Measurements from ENCODE around the gene RELB. TPM values are rescaled to one million over a fixed set of nuclear protein-coding genes. Genes with fewer than 3 reads are reported as not detected.

Gene RELB
- polyA plus RNA-seq, 1 donor: 8.4 TPM

DNA sequence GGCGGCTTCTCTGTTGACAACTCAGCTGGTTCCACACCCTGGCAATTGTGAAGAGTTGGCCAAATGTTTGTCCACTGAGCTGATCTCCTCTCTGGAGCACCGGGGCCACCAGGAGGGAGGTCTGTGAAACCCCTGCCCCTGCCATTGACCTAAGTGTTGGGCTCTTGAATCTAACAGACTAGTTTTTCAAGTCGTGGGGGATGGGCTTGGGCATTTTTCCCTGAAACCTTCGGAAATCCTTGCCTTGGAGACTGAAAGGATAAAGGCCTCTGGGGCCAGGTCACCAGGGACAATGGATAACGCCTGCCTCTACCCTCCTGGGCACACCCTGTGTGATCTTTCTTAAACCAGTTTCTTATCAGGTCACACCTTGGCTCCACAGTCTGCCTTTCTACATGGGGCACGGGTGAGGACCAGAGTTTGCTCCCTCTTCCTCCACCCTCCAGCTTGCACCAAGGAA is 78.7 kb downstream of the RELB start:
- H3K4me3 ChIP-seq (ENCODE audit: low read length): peak overlapping the region; percentile 97

DNA sequence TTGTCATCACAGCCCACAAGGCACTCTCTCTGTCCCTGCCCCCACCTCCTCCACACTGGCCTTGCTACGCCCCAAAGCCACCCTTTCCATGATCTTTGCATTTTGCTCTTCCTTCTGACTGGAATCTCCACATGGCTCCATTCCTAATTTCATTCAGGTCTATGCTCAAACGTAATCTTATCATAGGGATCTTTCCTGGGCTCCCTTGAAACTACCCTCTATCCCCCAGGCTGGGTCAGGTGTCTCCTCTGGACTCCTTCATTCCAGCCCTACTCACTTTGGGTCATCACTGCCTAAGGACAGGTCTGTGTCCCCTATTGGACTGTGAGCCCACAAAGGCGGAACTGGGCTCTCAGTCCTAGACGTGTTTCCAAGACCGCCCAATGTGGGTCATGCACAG is 80.9 kb downstream of the RELB start:
- no peaks in the 10 kb centered on the region for H3K9me3 ChIP-seq (ENCODE audit: control insufficient read depth, low read depth, low read length)
- no CpG with 5 or more reads among the region's 5 CpGs for WGBS (ENCODE audit: insufficient coverage, low lambda C conversion rate)
- no peak for DNase-seq
- H3K4me3 ChIP-seq (ENCODE audit: low read length): no peak overlapping the region
- H3K27ac ChIP-seq (ENCODE audit: low read length): no peak overlapping the region
- H3K4me1 ChIP-seq (ENCODE audit: control insufficient read depth, insufficient read depth, low read length): peaks cover 21% of the 10 kb centered on the region
- no peaks in the 10 kb centered on the region for H3K27me3 ChIP-seq (ENCODE audit: control insufficient read depth, insufficient read depth, low read length)
- H3K36me3 ChIP-seq (ENCODE audit: control insufficient read depth, insufficient read depth, low read length): peaks cover 27% of the 10 kb centered on the region

More for the DNA sequence above, 78.7 kb downstream of the RELB start:
- DNase-seq: peak in 1 of 2 donors; percentile 75
- WGBS (ENCODE audit: insufficient coverage, low lambda C conversion rate): no CpG with 5 or more reads among the region's 6 CpGs
- Histone ChIP-seq H3K36me3 (ENCODE audit: control insufficient read depth, insufficient read depth, low read length) (peaks cover 14% of the 10 kb centered on the region), H3K9me3 (ENCODE audit: control insufficient read depth, low read depth, low read length) (no peaks in the 10 kb centered on the region), H3K27me3 (ENCODE audit: control insufficient read depth, insufficient read depth, low read length) (no peaks in the 10 kb centered on the region), H3K4me1 (ENCODE audit: control insufficient read depth, insufficient read depth, low read length) (peaks cover 32% of the 10 kb centered on the region), H3K27ac (ENCODE audit: low read length) (peak overlapping the region; percentile 49)

DNA sequence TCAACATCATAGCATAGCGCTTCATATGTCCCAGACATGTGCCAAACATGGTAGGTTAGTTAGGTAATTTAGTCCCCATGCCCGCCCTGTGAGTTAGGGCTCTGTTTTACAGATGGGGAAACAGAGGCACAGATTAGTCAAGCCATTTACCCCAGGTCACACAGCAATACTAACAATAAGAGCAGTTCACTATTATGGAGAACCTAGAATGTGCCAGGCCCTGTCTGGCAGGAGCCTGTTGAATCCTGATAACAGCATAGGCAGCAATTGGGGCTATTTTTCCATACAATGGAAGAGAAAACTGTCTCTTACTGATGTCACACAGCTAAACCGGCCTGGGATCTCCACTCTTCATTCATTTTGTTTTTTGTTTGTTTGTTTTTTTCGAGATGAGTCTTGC is 85.2 kb downstream of the RELB start:
- Histone ChIP-seq H3K36me3 (ENCODE audit: control insufficient read depth, insufficient read depth, low read length) (peaks cover 39% of the 10 kb centered on the region), H3K9me3 (ENCODE audit: control insufficient read depth, low read depth, low read length) (no peaks in the 10 kb centered on the region), H3K27ac (ENCODE audit: low read length) (no peak overlapping the region), H3K4me1 (ENCODE audit: control insufficient read depth, insufficient read depth, low read length) (peaks cover 12% of the 10 kb centered on the region), H3K4me3 (ENCODE audit: low read length) (no peak overlapping the region), H3K27me3 (ENCODE audit: control insufficient read depth, insufficient read depth, low read length) (no peaks in the 10 kb centered on the region)
- DNase-seq: no peak
- WGBS (ENCODE audit: insufficient coverage, low lambda C conversion rate): 75% methylated on average over 1 of the region's 4 CpGs

DNA sequence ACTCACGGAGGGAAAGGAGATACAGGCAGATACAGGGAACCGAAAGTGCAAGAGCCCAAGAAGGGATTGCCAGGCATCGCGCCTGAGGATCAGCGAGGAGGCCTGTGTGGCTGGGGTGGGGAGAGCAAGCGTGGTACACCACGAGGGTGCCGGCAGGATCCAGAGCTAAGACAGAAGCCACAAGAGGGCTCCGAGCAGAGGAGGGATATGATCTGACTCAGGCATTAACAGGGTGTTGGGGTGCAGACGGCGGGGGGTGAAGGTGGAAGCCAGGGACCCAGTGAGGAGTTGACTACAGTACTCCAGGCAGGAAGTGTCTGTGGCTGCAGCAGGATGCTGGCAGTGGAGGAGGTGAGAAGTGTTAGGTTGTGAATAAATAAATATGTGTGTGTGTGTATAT is 86.3 kb downstream of the RELB start:
- no peak for DNase-seq
- WGBS (ENCODE audit: insufficient coverage, low lambda C conversion rate): no CpG with 5 or more reads among the region's 11 CpGs
- peaks cover 28% of the 10 kb centered on the region for H3K36me3 ChIP-seq (ENCODE audit: control insufficient read depth, insufficient read depth, low read length)
- peaks cover 12% of the 10 kb centered on the region for H3K4me1 ChIP-seq (ENCODE audit: control insufficient read depth, insufficient read depth, low read length)
- no peak overlapping the region for H3K4me3 ChIP-seq (ENCODE audit: low read length)
- H3K9me3 ChIP-seq (ENCODE audit: control insufficient read depth, low read depth, low read length): no peaks in the 10 kb centered on the region
- no peak overlapping the region for H3K27ac ChIP-seq (ENCODE audit: low read length)
- no peaks in the 10 kb centered on the region for H3K27me3 ChIP-seq (ENCODE audit: control insufficient read depth, insufficient read depth, low read length)

Other genes starting within 250 kb of the RELB start
- 49.5 TPM for gene CBLC, start 223.6 kb upstream of the RELB start, polyA plus RNA-seq
- 154 TPM for gene BCAM, start 192.4 kb upstream of the RELB start, polyA plus RNA-seq
- 135 TPM for gene NECTIN2, start 155.2 kb upstream of the RELB start, polyA plus RNA-seq
- gene TOMM40, start 110.2 kb upstream of the RELB start, polyA plus RNA-seq: 37.2 TPM
- 77.8 TPM for gene APOE, start 95.7 kb upstream of the RELB start, polyA plus RNA-seq
- 11.3 TPM for gene APOC1, start 86.9 kb upstream of the RELB start, polyA plus RNA-seq
- gene APOC4, start 59.2 kb upstream of the RELB start, polyA plus RNA-seq: not detected
- 186 TPM for gene APOC2, start 55.4 kb upstream of the RELB start, polyA plus RNA-seq
- 91.6 TPM for gene CLPTM1, start 46.1 kb upstream of the RELB start, polyA plus RNA-seq
- gene CLASRP, start 37.6 kb downstream of the RELB start, polyA plus RNA-seq: 81.6 TPM
- 6.6 TPM for gene ZNF296, start 75.0 kb downstream of the RELB start, polyA plus RNA-seq
- gene GEMIN7, start 77.8 kb downstream of the RELB start, polyA plus RNA-seq: 23.5 TPM
- gene PPP1R37, start 91.7 kb downstream of the RELB start, polyA plus RNA-seq: 40.3 TPM
- 0.15 TPM for gene NKPD1, start 159.5 kb downstream of the RELB start, polyA plus RNA-seq
- 50.2 TPM for gene TRAPPC6A, start 176.8 kb downstream of the RELB start, polyA plus RNA-seq
- 12.1 TPM for gene BLOC1S3, start 177.3 kb downstream of the RELB start, polyA plus RNA-seq
- gene EXOC3L2, start 243.9 kb downstream of the RELB start, polyA plus RNA-seq: 1.7 TPM
- 17.6 TPM for gene MARK4, start 249.8 kb downstream of the RELB start, polyA plus RNA-seq